Tongue (tissue), 2 donors: ENCODE measurements around the gene LYPD1. TPM values are rescaled to one million over a fixed set of nuclear protein-coding genes. Genes with fewer than 3 reads are reported as not detected.

ENCODE experiments used
- DNase-seq: peaks from one replicate; pipeline ENCODE4 v3.0.0-alpha.2; 2015
- total RNA-seq: library from RNA; depleted of rRNA; stranded (reverse); fragments of >200 nt; gene quantifications from one replicate; pipeline ENCODE4 v1.2.3, GENCODE V29; 2014

The LYPD1 gene
- total RNA-seq, 1 donor from 2014 or later = 3.6 TPM

GRCh38 chr2:132595186-132595585 is 74.8 kb downstream of the LYPD1 start:
- DNase-seq = no peak
